Measurements from ENCODE around the gene ZBTB7C.
A peak's percentile ranks its signal among the peaks of the same experiment; 100 is the strongest.

The ZBTB7C gene

GRCh38 chr18:48007955-48008701, 401.1 kb downstream of the ZBTB7C start (continued):
- TF ChIP-seq KLF16 (tag by site-specific recombination; IDR thresholded peaks at IDR 0.05) (0 out of 2 replicates have a peak, but pooled peaks have one; percentile 66), RBAK (tag by site-specific recombination; IDR thresholded peaks at IDR 0.05) (no peak), ZNF248 (tag by site-specific recombination; IDR thresholded peaks at IDR 0.05) (no peak), ZNF114 (tag by site-specific recombination; IDR thresholded peaks at IDR 0.05) (no peak), ZNF670 (tag by site-specific recombination; IDR thresholded peaks at IDR 0.05; ENCODE audit: low read depth) (no peak), ZBTB11 (tag by site-specific recombination; conservative IDR thresholded peaks at IDR 0.05; ENCODE audit: low read depth) (no peak), ZNF701 (tag by site-specific recombination; IDR thresholded peaks at IDR 0.05) (no peak), ZNF626 (tag by site-specific recombination; IDR thresholded peaks at IDR 0.05) (no peak), ZNF48 (tag by site-specific recombination; IDR thresholded peaks at IDR 0.05) (no peak), ZEB2 (tag by site-specific recombination; IDR thresholded peaks at IDR 0.05) (no peak), ZNF426 (tag by site-specific recombination; IDR thresholded peaks at IDR 0.05) (no peak), ZNF311 (tag by site-specific recombination; IDR thresholded peaks at IDR 0.05; ENCODE audit: borderline replicate concordance) (no peak), ZNF654 (tag by site-specific recombination; IDR thresholded peaks at IDR 0.05; ENCODE audit: low read depth) (no peak), GLI2 (tag by site-specific recombination; IDR thresholded peaks at IDR 0.05; ENCODE audit: borderline replicate concordance, low read depth) (no peak), HOXD13 (CRISPR knock-in tag; IDR thresholded peaks at IDR 0.05; ENCODE audit: borderline replicate concordance) (no peak), ZNF596 (tag by site-specific recombination; IDR thresholded peaks at IDR 0.05) (no peak), ZSCAN5A (tag by site-specific recombination; IDR thresholded peaks at IDR 0.05) (no peak), ZNF639 (tag by site-specific recombination; IDR thresholded peaks at IDR 0.05) (no peak), ZNF571 (tag by site-specific recombination; IDR thresholded peaks at IDR 0.05) (no peak), ZNF664 (tag by site-specific recombination; IDR thresholded peaks at IDR 0.05) (no peak), ZNF394 (tag by site-specific recombination; IDR thresholded peaks at IDR 0.05; ENCODE audit: borderline replicate concordance) (no peak), ZNF18 (tag by site-specific recombination; IDR thresholded peaks at IDR 0.05) (no peak), ZNF335 (tag by site-specific recombination; conservative IDR thresholded peaks at IDR 0.05) (no peak), ZNF76 (tag by site-specific recombination; IDR thresholded peaks at IDR 0.05; ENCODE audit: borderline replicate concordance, low read depth) (no peak), ZNF548 (tag by site-specific recombination; IDR thresholded peaks at IDR 0.05) (no peak), ZNF280C (tag by site-specific recombination; IDR thresholded peaks at IDR 0.05) (no peak), ZNF223 (tag by site-specific recombination; IDR thresholded peaks at IDR 0.05) (no peak), REPIN1 (tag by site-specific recombination; IDR thresholded peaks at IDR 0.05; ENCODE audit: low read depth) (no peak)
